Hepatocyte (in vitro differentiated cells): ENCODE measurements around the gene AP5Z1.

Experiments
- EZH2 ChIP-seq: fragments of 200-600 bp; sonication (generic); IDR thresholded peaks from 2 replicates; pipeline ENCODE4 v1.6.1; 2016; ENCODE audit warnings: antibody characterized with exemption, mild to moderate bottlenecking, borderline replicate concordance
- EZH2phosphoT487 ChIP-seq: fragments of 200-600 bp; sonication (generic); IDR thresholded peaks from one replicate; pipeline ENCODE4 v1.6.1; 2018; ENCODE audit warnings: antibody characterized with exemption, mild to moderate bottlenecking, low read depth, moderate library complexity; ENCODE audit not compliant: unreplicated experiment, severe bottlenecking
- TF ChIP-seq, protein P1 (sequence below): fragments of 200-600 bp; sonication (generic); IDR thresholded peaks from 2 replicates; pipeline ENCODE4 v1.5.1; 2016; ENCODE audit warnings: antibody characterized with exemption, mild to moderate bottlenecking; ENCODE audit not compliant: poor library complexity

DNA sequence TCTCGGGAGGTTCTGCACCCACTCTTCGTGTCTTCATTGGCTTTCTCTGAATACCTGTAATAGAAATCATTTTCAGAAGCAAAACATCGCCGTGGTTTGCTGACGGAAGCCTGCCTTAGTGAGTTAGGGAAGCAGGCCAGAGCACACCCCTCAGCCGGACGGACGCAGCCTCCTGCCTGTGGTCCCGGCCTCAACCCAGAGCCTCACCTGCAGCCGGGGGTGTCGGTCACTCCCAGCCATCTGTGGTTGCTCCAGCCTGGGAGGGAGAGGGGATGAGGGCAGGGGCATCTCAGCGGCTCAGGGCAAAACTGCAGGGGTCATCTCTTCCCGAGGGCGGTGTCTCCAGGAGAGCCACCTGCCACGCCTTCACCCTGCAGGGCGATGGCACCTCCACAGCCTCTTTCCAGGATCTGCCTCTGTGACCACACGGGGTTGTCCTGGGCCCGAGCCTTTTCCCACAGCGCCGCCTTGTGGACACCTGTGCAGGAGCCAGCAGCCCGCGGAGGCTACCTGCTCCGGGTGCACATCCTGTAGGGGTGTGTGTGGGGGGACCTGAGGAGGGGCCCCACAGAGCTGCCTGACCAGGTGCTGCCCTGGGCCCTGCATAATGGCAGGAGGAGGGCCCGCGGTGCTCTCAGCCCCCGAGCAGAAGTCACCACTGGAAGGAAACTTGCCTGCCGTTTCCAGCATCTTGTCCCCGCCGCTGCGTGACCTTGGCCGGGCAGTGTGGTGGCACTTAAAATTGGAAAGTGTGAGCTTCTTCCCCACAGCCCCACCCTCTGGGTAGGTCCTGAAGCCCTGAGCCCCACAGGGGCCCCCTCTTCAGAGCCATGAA, 21.6 kb upstream of the AP5Z1 start:
- TF ChIP-seq, protein P1, sequence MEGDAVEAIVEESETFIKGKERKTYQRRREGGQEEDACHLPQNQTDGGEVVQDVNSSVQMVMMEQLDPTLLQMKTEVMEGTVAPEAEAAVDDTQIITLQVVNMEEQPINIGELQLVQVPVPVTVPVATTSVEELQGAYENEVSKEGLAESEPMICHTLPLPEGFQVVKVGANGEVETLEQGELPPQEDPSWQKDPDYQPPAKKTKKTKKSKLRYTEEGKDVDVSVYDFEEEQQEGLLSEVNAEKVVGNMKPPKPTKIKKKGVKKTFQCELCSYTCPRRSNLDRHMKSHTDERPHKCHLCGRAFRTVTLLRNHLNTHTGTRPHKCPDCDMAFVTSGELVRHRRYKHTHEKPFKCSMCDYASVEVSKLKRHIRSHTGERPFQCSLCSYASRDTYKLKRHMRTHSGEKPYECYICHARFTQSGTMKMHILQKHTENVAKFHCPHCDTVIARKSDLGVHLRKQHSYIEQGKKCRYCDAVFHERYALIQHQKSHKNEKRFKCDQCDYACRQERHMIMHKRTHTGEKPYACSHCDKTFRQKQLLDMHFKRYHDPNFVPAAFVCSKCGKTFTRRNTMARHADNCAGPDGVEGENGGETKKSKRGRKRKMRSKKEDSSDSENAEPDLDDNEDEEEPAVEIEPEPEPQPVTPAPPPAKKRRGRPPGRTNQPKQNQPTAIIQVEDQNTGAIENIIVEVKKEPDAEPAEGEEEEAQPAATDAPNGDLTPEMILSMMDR, result peak; percentile 83
- TF ChIP-seq EZH2 (no peak), EZH2phosphoT487 (no peak)
